A549 treated with CpdA at 1 μM for 4 hours (cell line): ENCODE measurements around the gene SIAE. TPM values are rescaled to one million over a fixed set of nuclear protein-coding genes. Genes with fewer than 3 reads are reported as not detected.

ENCODE experiments used
- total RNA-seq: library from RNA; stranded (reverse); fragments of 200-300 nt; extraction: Qiagen RNA extraction; gene quantifications from 5 replicates; pipeline ENCODE4 v1.2.3, GENCODE V29; 2022; ENCODE audit warnings: low read depth

The SIAE gene
- 13.4 to 14.9 TPM (median 14.2 TPM) in 5 replicates for total RNA-seq

GRCh38 chr11:124673333-124674167, at the start of gene SIAE, which contains the start of gene SPA17:
Gene SIAE (minus strand): TSS chr11:124673739. CDS start chr11:124673708, 31 bp downstream.
Gene SPA17 (plus strand): TSS chr11:124673904. CDS start chr11:124675265, 1,361 bp downstream.

GRCh38 chr11:124622531-124623451, 50.7 kb downstream of the SIAE start, which contains the start of gene TBRG1:
Gene TBRG1 (plus strand): TSS chr11:124622864. CDS start chr11:124623084, 220 bp downstream.

GRCh38 chr11:124611064-124611463, 62.5 kb downstream of the SIAE start, which contains the start of gene PANX3:
Gene PANX3 (plus strand): TSS chr11:124611428. CDS start chr11:124611557, 129 bp downstream.

Other genes starting within 250 kb of the SIAE start
- not detected in 5 replicates for gene OR8B4, start 248.9 kb downstream of the SIAE start, total RNA-seq
- gene OR8B8, start 228.0 kb downstream of the SIAE start, total RNA-seq, result not detected in 5 replicates
- gene OR8B12, start 130.1 kb downstream of the SIAE start, total RNA-seq, result not detected in 5 replicates
- gene OR8A1, start 103.7 kb downstream of the SIAE start, total RNA-seq, result not detected in 5 replicates
- not detected in 5 replicates for gene PANX3, start 62.3 kb downstream of the SIAE start, total RNA-seq
- gene TBRG1, start 50.9 kb downstream of the SIAE start, total RNA-seq, result 17.0 to 20.4 TPM (median 17.5 TPM) in 5 replicates
- 16.5 to 34.0 TPM (median 18.5 TPM) in 5 replicates for gene SPA17, start 165 bp upstream of the SIAE start, total RNA-seq
- 5.5 to 11.1 TPM (median 10.7 TPM) in 5 replicates for gene NRGN, start 66.2 kb upstream of the SIAE start, total RNA-seq
- not detected in 5 replicates for gene VSIG2, start 78.5 kb upstream of the SIAE start, total RNA-seq
- gene ESAM, start 88.6 kb upstream of the SIAE start, total RNA-seq, result 7.5 to 12.4 TPM (median 10.6 TPM) in 5 replicates
- 4.4 to 6.0 TPM (median 5.5 TPM) in 5 replicates for gene MSANTD2, start 126.7 kb upstream of the SIAE start, total RNA-seq
- gene ROBO3, start 191.7 kb upstream of the SIAE start, total RNA-seq, result 1.5 to 4.0 TPM (median 2.7 TPM) in 5 replicates
- not detected in 5 replicates for gene ROBO4, start 224.1 kb upstream of the SIAE start, total RNA-seq
- not detected in 5 replicates for gene HEPN1, start 245.5 kb upstream of the SIAE start, total RNA-seq